HG03196 (cell line): Measurements from ENCODE around the gene ANKRD45.
"Not testable (repeated sequence)": the region's sequence is repeated elsewhere in the genome, so short reads cannot be mapped to it uniquely, and the experiment has no call there.

ENCODE experiments used
- ATAC-seq: cut with Tn5 transposase; IDR thresholded peaks from one replicate; pipeline ENCODE4 v1.9.1; 2021; ENCODE audit not compliant: unreplicated experiment

Gene ANKRD45, protein sequence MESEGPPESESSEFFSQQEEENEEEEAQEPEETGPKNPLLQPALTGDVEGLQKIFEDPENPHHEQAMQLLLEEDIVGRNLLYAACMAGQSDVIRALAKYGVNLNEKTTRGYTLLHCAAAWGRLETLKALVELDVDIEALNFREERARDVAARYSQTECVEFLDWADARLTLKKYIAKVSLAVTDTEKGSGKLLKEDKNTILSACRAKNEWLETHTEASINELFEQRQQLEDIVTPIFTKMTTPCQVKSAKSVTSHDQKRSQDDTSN

DNA sequence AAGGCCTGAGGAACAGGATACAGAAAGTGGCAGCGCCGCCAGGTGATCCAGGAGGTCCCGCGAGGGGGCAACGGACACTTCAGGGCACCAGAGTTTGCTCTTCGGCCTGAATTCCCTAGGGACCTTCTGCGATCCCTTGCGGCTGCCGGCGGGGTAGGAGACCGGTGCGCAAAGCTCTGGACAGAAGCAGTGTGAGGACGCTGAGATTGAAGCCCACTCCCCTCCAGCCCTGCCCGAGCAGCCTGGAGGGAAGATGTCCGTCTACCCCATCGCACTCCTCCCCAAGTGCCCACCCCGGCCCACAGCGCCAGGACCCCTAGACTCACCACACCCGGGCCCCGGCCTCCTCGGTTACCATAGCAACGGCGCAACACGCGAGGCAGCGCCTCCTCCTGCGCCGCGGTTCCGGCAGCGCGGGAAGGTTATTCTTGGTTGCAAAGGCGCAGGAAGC lies at the start of gene ANKRD45:
Gene ANKRD45, minus strand, starts transcription at position 361 of the 451 bp plus-strand sequence. CDS start 10,433 bp downstream, outside the sequence.
- ATAC-seq: no peak

DNA sequence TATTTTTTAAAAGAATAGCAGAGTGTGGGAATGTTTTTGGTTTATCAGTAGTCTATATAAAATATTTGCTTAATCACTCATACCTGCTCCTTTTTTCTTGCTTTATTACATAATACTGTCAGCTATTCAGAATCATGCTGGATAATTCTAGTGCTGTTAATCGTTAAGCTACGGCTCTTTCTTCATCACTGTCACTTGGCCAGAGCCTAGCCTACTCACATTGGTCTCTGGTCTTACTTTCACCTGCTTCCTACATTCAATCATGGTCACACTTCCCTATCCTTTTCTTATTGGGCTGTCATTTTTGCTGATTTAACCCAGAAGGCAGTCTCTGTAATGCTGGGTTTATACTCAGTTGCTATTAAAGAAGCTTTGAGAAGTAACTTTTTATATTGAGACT lies 47.6 kb upstream of the ANKRD45 start:
- no peak for ATAC-seq

DNA sequence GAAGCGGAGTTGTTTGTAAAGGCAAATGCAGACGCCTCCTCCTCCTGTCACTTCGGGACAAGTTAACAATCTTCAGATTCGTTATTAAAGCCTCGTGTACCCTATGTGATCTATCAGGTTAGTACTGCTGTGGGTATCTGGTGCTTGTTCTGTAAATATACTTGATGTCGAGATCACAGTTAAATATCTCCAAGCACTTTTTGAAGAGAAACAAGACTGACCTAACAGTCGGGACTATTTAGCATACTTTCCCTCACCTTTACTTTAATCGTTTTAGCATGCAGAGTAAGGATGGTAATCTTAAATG lies 45.8 kb upstream of the ANKRD45 start:
- no peak for ATAC-seq

DNA sequence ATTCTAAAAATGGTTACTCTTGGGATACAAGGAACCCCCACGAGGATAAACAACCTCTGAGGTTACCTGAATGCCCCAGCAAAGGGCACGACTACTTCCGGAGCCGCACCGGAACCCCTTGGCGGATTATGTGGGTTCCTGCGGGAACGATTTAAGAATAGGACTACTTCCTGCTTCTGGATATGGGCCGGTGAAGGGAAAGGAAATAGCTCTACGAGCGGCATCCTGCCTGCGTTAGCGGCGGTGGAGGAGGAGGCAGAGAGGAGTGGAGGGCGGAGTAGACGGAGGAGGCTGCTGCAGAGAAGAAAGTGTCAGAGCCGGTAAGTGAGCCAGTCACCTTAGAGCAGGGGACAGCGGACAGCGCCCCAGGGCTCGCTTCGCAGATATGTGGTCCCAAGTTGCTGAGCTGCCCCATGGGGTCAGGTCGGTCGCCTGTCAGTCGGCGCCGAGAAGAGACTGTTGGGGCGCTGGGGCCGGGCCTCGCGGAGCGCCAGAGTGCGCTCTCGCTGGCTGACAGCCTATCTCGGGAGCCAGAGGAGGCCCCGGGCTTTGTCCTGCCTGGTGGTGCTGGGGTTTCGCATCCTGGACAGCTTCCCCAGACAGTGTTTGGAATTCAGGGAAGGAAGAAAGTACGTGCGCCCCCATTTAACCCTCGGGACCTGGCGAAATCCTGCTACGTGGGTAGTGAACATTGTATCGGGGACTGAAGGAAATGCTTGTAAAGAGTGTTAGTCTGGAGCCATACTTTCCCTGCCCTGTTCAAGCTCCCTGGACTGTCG lies 45.3 kb upstream of the ANKRD45 start, which contains the start of gene KLHL20:
Gene KLHL20, plus strand, starts transcription at position 223 of the 779 bp plus-strand sequence. CDS start 1,063 bp downstream, outside the sequence.
- peak; percentile 91 for ATAC-seq

DNA sequence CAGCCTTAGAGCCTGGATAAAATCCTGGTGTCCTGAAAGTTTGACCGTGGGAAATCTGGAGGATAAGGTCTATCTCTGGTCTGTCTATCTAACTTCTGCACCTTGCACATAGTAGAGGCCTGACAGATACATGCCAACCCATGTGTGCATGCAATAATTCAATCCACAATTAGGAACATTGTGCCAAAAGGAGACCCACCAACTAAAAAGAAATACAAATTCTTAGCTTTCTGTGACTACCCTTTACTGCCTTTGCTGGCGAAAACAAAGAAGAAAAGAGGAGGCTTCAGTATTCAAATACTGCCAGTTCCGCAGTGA lies 44.7 kb upstream of the ANKRD45 start:
- ATAC-seq: no peak

DNA sequence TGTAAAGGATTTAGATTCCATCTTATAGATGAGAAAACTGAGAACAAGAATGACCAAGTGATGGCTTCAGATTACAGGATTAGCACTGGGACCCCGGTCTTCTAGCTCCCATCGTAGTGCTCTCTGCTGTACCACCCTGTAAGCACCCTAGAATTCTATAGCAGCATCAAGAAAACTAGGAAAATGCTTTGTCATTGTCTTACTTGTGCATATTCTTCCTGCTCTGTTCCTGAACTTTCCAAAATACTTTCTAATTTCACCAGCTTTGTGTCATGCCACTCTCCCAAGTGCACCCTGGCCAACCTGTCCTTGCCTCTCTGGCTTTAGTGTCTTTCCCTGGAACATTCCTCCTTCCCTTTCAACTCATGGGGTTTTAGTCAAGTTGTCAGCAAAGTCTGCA lies 39.1 kb upstream of the ANKRD45 start:
- ATAC-seq: no peak

DNA sequence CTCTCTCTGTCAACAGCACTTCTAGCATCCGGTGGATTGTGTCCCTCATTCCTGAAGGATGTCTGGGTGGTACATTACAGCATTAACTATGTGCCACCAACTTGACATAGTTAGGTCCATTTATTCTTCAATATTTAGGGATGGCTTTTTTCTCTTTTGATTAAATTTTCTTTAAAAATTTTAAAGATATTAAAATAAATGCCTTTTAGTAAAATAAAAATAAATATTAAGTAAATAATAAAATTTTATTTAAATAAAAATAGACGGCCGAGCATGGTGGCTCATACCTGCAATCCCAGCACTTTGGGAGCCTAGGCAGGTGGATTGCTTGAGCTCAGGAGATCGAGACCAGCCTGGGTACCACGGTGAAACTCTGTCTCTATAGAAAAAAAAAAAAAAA lies 35.5 kb upstream of the ANKRD45 start:
- ATAC-seq: no peak

DNA sequence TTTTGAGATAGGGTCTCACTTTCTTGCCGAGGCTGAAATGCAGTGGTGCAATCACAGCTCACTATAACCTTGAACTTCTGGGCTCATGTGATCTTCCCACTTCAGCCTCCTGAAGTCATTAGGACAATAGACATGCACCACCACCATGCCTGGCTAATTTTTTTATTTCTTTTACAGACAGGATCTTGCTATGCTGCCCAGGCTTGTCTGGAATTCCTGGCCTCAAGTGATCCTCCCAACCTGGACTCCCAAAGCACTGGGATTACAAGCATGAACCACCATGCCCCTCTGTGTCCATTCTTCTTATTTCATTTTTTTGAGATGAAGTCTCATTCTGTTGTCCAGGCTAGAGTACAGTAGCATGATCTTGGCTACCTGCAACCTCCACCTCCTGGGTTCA lies 33.1 kb upstream of the ANKRD45 start:
- ATAC-seq: no peak

DNA sequence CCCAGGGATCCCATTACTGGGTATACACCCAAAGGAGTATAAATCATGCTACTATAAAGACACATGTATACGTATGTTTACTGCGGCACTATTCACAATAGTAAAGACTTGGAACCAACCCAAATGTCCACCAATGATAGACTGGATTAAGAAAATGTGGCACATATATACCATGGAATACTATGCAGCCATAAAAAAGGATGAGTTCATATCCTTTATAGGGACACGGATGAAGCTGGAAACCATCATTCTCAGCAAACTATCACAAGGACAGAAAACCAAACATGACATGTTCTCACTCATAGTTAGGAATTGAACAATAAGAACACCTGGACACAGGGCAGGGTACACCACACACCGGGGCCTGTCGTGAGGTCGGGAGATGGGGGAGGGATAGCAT lies 31.6 kb upstream of the ANKRD45 start:
- ATAC-seq: not testable (repeated sequence)

DNA sequence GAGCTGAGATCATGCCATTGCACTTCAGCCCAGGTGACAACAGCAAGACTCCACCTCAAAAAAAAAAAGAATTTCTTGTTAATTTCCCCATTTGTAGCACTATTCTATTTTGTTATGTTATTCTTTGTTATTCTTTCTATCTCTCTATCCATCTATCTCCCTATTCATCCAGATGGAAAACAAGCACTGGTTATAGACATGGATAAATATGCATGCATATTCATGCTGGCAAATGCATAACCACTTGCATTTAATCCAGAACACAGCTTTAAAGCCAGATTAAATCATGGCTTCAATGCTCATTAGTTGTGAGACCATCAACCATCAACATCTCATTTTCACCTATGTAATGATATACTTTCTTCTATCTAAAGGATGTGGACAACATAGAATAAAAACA lies 23.6 kb upstream of the ANKRD45 start:
- ATAC-seq: no peak

DNA sequence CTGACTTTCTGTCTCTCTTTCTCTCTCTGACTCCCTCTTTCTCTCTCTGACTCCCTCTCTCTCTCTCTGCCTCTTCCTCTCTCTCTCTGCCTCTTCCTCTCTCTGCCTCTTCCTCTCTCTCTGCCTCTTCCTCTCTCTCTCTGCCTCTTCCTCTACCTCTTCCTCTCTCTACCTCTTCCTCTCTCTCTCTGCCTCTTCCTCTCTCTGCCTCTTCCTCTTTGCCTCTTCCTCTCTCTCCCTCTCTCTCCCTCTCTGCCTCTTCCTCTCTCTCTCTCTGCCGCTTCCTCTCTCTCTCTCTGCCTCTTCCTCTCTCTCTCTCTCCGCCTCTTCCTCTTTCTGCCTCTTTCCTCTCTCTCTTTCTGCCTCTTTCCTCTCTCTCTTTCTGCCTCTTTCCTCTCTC lies 18.6 kb upstream of the ANKRD45 start:
- ATAC-seq: no peak

DNA sequence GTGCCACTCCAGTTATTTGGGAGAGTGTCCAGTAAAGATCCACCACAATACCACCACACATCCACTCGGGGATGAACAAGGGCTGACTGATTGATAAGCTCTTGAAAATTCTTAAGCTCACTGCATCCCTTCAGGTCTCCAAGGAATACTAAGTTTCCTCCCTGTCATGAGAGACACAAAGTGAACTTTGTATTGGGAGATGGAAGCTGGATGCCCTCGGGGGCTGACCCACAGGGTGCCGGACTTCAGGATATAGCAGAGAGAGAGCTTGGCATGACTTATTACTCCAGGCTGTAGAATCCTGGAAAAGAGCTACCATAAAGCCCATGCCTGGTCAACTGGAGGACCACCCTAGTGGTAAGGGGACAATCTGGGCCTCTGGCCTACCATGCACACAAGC lies 15.5 kb upstream of the ANKRD45 start:
- ATAC-seq: not testable (repeated sequence)

DNA sequence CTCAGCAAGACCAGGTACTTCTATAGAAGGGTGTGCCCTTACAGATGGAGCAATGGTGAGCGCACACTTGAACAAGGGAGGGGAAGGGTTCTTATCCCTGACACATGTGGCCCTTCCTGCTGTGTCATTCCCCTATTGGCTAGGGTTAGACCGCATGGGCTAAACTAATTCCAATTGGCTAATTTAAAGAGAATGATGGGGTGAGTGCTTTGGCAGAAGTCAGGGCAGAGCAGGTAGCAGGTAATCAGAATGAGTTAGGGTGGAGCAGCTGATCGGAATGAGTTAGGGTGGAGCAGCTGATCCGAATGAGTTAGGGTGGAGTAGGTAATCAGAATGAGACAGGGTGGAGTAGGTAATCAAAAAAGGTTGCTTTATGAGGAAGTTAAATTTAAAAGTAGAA lies 14.2 kb upstream of the ANKRD45 start:
- ATAC-seq: not testable (repeated sequence)

DNA sequence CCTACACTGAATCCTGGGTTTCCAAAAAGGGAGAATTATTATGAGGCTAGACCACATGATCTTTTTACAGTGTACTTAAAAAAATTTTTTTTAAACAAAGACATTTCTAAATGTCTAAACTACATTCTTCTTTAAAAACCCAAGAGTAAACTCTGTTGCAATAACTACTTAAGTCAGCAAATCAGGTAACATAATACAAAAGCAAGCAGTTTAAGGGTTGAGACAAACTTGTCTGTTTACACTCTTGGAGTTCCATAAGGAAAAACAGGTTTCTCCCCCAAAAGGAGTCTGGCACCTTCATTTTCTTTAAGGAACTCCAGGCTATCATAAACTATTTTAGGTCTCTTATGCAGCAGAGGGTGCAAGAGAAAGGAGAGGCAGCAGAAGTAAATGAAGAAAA lies 12.5 kb upstream of the ANKRD45 start:
- ATAC-seq: no peak

DNA sequence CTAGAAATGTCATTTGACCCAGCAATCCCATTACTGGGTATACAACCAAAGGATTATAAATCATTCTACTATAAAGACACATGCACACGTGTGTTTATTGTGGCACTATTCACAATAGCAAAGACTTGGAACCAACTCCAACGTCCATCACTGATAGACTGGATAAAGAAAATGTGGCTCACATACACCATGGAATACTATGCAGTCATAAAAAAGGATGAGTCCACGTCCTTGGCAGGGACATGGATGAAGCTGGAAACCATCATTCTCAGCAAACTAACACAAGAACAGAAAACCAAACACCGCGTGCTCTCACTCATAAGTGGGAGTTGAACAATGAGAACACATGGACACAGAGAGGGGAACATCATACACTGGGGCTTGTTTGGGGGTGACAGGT lies 10.5 kb upstream of the ANKRD45 start:
- ATAC-seq: not testable (repeated sequence)

DNA sequence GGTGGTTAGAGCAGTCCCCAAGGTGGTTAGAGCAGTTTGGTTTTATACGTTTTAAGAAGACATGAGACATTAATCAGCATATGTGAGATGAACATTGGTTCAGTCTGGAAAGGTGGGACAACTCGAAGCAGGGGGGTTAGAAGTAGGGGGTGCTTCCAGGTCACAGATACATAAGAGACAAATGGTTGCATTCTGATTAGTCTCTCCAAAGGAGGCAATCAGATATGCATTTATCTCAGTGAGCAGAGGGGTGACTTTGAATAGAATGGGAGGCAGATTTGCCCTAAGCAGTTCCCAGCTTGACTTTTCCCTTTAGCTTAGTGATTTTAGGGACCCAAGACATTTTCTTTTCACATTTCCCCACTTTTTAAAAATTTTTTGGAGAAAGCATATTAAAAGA lies 4.8 kb upstream of the ANKRD45 start:
- ATAC-seq: not testable (repeated sequence)

DNA sequence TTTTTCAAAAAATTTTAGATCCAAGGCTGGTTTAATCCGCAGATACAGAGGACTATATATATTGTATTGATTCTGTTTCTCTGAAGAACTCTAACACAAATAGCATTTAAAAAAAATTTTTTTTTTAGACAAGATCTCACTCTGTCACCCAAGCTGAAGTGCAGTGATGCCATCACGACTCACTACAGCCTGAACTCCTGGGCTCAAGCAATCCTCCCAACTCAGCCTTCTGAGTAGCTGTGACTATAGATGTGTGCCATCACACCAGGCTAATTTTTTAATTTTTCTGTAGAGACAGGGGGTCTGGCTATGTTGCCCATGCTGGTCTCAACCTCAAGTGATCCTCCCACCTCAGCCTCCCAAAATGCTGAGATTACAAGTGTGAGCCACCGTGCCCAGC lies 3.0 kb downstream of the ANKRD45 start:
- ATAC-seq: no peak

DNA sequence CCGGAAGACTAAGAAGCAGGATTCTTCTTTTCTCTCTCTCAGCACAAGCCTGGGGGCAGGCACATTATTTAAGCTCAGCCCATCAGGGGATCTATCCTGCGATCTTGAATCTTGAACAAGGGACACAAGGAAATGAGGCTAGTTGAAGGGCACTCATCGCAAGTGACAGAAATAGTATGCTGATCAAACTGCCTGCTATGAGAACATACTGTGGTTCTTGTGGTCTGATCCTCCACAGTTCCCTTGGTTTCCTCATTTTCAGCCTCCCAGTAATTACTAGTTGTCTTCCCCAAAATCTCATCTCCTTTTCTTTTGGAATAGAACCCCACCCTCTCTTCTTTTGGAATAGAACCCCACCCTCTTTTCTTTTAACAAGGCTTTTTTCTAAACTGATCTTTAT lies 6.5 kb downstream of the ANKRD45 start:
- ATAC-seq: no peak

DNA sequence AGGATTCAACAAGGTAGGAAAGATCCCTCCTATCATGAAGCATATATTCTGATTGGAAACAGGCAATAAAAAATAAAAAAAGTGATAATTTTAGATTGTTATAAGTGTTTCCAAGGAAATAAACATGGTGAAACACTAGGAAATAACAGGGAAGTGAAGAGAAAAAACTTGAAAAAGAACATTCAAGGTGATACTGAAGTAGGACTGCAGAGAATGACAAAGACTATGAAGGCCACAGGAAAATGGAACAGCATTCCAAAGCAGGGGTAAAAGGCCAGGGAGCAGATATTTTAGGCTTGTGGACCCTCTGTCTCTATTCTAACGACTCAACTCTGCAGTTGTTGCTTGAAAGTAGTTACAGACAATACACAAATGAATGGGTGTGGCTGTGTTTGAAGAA lies 7.9 kb downstream of the ANKRD45 start:
- ATAC-seq: no peak

DNA sequence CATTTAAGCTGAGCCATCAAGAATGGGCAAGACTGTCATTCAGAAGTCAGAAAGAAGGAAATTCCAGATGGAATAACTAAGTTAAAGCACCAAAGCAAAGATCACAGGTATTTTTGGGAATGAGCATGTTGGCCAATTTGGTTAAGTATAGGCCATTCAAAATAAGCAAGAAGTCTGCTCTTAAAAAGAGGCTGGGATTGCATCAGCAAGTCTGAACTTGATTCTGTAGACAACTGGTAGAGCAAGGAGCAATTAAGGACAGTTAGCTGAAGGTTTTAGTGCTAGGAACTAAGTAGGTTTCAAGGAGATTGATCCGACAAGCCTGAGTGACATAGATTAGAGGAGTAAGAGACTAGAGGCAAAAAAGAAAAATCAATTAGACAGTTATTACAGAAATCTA lies 8.4 kb downstream of the ANKRD45 start:
- no peak for ATAC-seq

DNA sequence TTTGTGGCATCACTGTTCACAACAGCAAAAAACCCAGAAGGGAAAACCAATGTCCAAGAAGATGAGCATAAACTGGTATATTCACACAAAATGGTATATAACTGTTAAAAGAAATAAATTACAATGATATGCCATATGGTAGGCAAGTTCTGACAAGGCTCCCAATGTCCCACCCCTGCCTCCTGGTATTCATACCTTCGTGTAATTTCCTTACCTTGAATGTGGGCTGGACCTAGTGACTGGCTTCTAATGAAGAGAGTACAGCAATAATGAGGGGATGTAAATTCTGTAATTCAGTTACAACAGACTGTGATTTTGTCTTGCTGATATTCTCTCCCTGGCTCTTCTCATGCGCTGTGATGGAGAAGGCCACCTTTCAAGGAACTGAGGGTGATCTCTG lies 9.3 kb downstream of the ANKRD45 start:
- ATAC-seq: no peak

DNA sequence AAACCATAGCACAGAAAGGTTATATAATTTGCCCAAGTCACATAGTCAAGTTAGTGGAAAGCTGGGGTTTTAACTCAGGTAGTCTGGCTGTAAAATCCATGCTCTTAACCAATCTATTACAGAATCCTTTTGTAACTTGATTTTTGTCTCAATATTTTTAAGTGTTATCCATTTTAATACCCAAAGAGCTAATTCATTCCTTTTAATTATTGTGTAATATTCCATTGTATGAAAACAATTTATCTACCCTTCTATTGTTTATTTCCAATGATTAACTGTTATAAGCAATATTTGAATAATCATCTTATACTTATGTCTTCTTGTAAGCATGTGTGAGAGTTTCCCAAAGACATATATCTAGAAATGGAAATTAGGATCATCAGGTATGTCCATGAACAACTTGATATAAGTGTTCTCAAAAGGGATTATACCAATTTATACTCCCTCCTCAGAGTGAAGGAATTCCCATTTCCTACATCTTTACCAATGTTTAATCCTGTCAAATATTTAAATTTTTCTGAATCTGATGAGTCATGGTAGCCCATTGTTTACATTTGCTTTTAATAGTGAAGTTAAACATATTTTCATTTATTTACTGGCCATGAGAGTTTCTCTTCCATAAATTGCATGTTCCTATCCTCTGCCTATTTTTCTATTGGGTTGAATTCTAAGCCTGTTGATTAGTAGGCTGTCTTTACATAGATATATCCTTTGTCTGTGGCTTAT lies 20.6 kb downstream of the ANKRD45 start:
- no peak for ATAC-seq
